SW 1271 (cell line): Measurements from ENCODE around the gene RAET1E.
A peak's percentile ranks its signal among the peaks of the same experiment; 100 is the strongest.
"Not testable (repeated sequence)": the region's sequence is repeated elsewhere in the genome, so short reads cannot be mapped to it uniquely, and the experiment has no call there.

Source experiments
- DNase-seq, 2 experiments: peaks; one replicate each; lab custom pipeline; 2025; lab: John Stamatoyannopoulos, UW

RAET1E gene

GRCh38 chr6:149909701-149910470 is 12.0 kb upstream of the RAET1E start:
- no peak for DNase-seq

DNA sequence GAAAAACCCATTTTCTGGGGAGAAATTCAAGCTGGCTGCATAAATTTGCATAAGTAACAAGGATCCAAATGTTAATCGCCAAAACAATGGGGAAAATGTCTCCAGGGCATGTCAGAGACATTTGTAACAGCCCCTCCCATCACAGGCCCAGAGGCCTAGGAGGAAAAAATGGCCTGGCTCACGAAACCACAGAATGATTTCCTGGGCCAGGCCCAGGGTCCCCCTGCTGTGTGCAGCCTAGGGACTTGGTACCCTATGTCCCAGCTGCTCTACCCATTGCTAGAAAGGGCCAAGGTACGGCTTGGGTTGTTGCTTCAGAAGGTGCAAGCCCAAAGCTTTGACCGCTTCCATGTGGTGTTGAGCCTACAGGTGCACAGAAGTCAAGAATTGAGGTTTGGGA is 10.6 kb upstream of the RAET1E start:
- not testable (repeated sequence) for DNase-seq

DNA sequence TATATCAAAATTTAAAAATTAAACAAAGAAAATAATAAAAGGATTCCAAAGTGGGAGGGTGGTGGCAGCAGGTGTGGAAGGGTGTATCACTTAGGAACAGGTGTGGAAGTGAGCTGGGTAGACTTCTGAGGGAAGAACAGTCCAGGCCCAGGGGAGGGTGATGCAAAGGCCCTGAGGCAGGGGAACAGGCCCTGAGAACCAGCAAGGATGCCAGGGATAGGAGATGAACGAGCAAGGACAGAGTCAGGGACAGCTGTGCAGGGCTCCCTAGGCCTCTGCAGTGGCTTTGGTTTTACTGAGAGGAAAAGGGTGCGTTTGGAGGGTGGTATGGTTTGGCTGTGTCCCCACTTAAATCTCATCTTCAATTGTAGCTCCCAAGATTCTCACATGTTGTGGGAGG is 9.4 kb upstream of the RAET1E start:
- no peak for DNase-seq

- no peak for DNase-seq
These were observed 8.5 kb upstream of the RAET1E start for GRCh38 chr6:149906405-149906804.

- DNase-seq, result no peak
These were observed 8.0 kb upstream of the RAET1E start for GRCh38 chr6:149905911-149906371.

GRCh38 chr6:149905371-149905910 is 7.5 kb upstream of the RAET1E start:
- no peak for DNase-seq

- DNase-seq, result no peak
These were observed 6.9 kb upstream of the RAET1E start for GRCh38 chr6:149904661-149905370.

DNA sequence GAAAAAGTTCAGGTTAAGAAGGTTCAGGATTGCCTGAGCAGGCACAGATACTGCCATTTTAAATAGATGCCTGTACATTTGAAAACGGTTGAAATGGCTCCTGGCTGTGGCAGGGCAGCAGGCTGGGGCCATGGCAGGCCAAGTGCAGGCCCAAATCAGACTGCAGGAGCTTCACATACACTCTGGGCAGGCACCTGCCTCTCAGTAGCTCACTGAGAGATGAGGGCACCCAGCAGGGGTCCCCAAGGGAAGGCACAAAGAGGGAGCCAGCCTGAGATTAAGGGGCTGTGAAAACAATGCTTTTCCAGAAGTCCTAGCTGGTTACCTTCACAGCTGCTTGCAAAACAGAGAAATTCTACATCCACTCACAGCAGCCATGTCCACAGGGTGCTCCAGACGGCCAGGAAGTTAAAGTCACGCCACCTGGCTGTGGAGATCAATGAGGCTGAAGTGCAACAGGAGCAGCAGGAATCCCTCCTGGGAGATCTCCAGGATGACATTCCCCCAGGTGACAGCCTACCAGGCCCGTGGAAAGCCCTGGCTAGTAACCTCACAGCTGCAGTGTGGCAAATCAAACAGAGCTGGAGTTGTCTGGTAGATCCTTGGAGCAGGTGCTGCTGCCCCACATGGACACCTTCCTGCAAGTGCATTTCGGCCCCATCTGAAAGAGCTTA is 6.2 kb upstream of the RAET1E start:
- no peak for DNase-seq

GRCh38 chr6:149901444-149902140 is 3.7 kb upstream of the RAET1E start:
- no peak for DNase-seq

- no peak for DNase-seq
These were observed 2.9 kb upstream of the RAET1E start for GRCh38 chr6:149900620-149901443.

GRCh38 chr6:149899926-149900619 is 2.2 kb upstream of the RAET1E start:
- DNase-seq, result no peak

DNA sequence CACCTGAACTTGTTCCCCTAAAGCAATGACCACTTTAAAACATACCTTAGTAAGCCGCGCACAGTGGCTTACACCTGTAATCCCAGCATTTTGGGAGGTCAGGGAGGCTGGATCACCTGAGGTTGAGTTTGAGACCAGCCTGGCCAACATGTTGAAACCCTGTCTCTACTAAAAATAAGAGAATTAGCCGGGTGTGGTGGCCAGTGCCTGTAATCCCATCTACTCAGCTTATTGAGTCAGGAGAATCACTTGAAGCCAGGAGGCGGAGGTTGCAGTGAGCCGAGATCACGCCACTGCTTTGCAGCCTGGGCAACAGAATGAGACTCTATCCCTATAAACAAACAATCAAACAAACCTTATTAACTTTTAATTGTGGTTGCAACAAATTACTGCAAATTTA is 1.6 kb upstream of the RAET1E start:
- no peak for DNase-seq

DNA sequence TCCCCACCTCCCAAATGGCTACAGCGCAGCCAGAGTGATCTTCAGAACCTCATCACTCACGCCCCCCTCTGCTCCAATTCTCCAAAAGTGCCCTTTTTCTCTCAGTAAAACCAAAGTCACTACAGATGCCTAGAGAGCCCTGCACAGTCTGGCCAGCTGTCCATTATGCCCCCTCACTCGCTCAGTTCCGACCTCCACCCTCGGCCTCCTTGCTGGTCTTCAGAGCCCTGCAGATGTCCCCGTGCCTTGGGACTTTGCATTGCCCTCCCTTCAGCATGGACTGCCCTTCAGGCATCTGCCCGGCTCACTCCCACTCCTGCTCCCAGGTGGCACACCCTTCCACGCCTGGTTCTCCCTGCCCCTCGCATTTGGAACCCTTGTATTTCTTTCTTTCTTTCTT is 1.1 kb upstream of the RAET1E start:
- DNase-seq, result no peak

- peak; percentile 14 to 53 for DNase-seq
These were observed 757 bp downstream of the RAET1E start for GRCh38 chr6:149897015-149897697.

- peak in 1 of 2 experiments; percentile 59 for DNase-seq
These were observed 1.4 kb downstream of the RAET1E start for GRCh38 chr6:149896491-149896890.

DNA sequence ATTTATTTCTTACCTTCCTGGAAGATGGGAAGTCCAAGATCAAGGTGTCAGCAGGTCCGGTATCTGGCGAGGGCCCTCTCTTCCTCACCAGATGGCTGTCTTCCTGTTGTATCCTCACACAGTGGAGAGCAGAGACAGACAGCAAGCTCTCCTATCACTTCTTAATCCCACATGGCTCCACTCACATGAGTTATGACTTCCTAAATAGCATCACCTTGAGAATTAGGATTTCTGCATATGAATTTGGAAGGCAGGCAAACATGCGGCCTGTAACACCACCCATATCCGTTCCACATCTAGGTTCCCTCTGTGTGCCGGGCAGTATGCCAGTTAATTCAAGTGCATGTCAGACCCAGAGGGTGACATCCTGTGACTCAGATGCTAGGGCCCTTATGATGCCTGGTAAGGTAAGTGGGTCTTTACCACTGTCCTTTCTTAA is 2.1 kb downstream of the RAET1E start:
- peak; percentile 80 to 90 for DNase-seq

DNA sequence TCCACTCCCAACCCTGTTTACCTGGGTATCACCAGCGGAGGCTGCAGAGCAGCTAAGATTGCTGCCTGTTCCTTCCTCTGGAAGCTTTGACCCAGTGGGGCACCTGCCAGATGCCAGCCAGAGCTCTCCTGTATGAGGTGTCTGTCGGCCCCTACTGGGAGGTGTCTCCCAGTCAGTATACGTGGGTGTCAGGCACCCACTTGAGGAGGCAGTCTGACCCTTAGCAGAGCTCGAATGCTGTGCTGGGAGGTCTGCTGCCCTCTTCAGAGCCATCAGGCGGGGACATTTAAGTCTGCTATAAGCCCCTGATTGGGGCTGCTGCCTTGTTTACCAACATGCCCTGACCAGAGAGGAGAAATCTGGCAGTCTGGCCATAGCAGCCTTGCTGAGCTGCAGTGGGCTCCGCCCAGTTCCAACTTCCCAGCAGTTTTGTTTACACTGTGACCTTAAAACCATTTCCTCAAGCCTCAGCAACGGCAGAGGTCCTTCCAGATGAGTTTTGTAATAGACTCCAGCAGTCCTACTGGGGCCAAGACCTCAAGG is 2.8 kb downstream of the RAET1E start:
- DNase-seq, result peak in 1 of 2 experiments; percentile 53

DNA sequence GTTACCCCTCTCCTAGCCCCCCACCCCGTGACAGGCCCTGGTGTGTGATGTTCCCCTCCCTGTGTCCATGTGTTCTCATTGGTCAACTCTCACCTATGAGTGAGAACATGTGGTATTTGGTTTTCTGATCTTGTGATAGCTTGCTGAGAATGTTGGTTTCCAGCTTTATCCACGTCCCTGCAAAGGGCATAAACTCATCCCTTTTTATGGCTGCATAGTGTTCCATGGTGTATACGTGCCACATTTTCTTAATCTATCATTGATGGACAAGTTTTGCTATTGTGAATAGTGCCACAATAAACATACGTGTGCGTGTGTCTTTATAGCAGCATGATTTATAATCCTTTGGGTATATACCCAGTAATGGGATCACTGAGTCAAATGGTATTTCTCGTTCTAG is 6.0 kb downstream of the RAET1E start:
- not testable (repeated sequence) for DNase-seq

DNA sequence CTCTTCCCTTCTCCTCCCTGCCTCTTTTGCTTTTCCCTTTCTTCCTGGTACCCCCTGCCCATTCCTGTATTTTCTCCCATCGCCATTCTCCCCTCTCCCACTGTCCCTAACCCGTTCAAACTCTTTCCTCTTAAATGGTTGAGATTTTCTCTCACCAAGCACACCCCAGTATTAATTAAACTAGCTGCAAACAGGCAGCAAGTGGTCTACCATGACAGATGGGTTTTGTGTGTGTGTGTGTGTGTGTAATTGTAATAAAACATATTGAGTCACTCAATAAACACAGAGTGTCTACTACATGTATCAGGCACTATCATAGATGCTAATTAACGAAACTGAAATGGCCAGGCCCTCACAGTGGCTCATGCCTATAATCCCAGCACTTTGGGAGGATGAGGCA is 6.7 kb downstream of the RAET1E start:
- DNase-seq, result no peak
